CD4-positive, alpha-beta T cell (primary cell): ENCODE measurements around the gene TMEM167B. TPM values are rescaled to one million over a fixed set of nuclear protein-coding genes. Genes with fewer than 3 reads are reported as not detected.

Source experiments
- ATAC-seq: fragments of 200-7000 bp; cut with Tn5 transposase; one replicate; pipeline ENCODE4 v1.10.0; 2022; ENCODE audit warnings: mild to moderate bottlenecking; ENCODE audit not compliant: poor library complexity
- CTCF ChIA-PET: fragments of 350-600 bp; sonication (Branson Sonifier 250); formaldehyde crosslinking; loops from one replicate; lab custom pipeline; 2021; ENCODE audit warnings: antibody characterized with exemption, inconsistent platforms; lab: Charles Lee
- POLR2A ChIA-PET: fragments of 350-600 bp; sonication (Branson Sonifier 250); formaldehyde crosslinking; loops from one replicate; lab custom pipeline; 2021; ENCODE audit warnings: antibody characterized with exemption, inconsistent platforms; lab: Charles Lee
- DNase-seq, 14 experiments: peaks; one replicate each; pipeline ENCODE4 v3.0.0-alpha.2; 2013 to 2020; ENCODE audit warnings: mixed read lengths in 2 of 14
- H3K27ac ChIP-seq, 2 donors: one replicate each; pipeline versions ENCODE4 v1.5.1 to v1.7.0; 2013; ENCODE audit warnings: low read length in 2 of 2, low read depth in 1 of 2, mild to moderate bottlenecking in 1 of 2
- H3K27me3 ChIP-seq, 2 experiments: 1 replicate in 1 of 2; 2 replicates in 1 of 2; pipeline versions ENCODE4 v1.6.1 to v1.7.0; 2013; ENCODE audit warnings: low read length in 2 of 2, control low read depth in 1 of 2, mild to moderate bottlenecking in 1 of 2, moderate library complexity in 1 of 2; ENCODE audit not compliant: insufficient read depth in 2 of 2, control insufficient read depth in 1 of 2
- H3K36me3 ChIP-seq: one replicate; pipeline ENCODE4 v1.6.1; 2013; ENCODE audit warnings: low read length, control low read depth; ENCODE audit not compliant: insufficient read depth
- H3K4me1 ChIP-seq: one replicate; pipeline ENCODE4 v1.6.1; 2013; ENCODE audit warnings: low read length, control low read depth; ENCODE audit not compliant: insufficient read depth
- H3K4me3 ChIP-seq: one replicate; pipeline ENCODE4 v1.5.1; 2013; ENCODE audit warnings: mild to moderate bottlenecking, low read length, moderate library complexity
- H3K9me3 ChIP-seq, 2 experiments: 1 replicate in 1 of 2; 2 replicates in 1 of 2; pipeline versions ENCODE4 v1.6.1 to v1.7.0; 2013; ENCODE audit warnings: low read length in 2 of 2, mild to moderate bottlenecking in 2 of 2, control low read depth in 1 of 2, moderate library complexity in 1 of 2; ENCODE audit not compliant: control insufficient read depth in 1 of 2, insufficient read depth in 1 of 2
- H3K27ac Mint-ChIP-seq: one replicate; pipeline ENCODE4 v1.8.0; 2020; ENCODE audit warnings: mixed read lengths
- H3K27me3 Mint-ChIP-seq: one replicate; pipeline ENCODE4 v1.8.0; 2021; ENCODE audit warnings: mixed read lengths
- H3K36me3 Mint-ChIP-seq: one replicate; pipeline ENCODE4 v1.8.0; 2021; ENCODE audit warnings: low read depth, mixed read lengths
- H3K4me1 Mint-ChIP-seq: one replicate; pipeline ENCODE4 v1.8.0; 2021; ENCODE audit warnings: low read depth, mixed read lengths
- H3K4me3 Mint-ChIP-seq: one replicate; pipeline ENCODE4 v1.8.0; 2020; ENCODE audit warnings: mild to moderate bottlenecking, mixed read lengths
- H3K9me3 Mint-ChIP-seq: one replicate; pipeline ENCODE4 v1.8.0; 2020; ENCODE audit warnings: mixed read lengths
- intact Hi-C, 2 experiments: fragments of 100-400 bp; cut with DNase I in 1 of 2; cut with micrococcal nuclease in 1 of 2; formaldehyde crosslinking; loops; one replicate each; pipeline versions ENCODE4 v1.15.1 to v1.9.0; 2023 to 2025; cut with DNase I, micrococcal nuclease
- total RNA-seq, 174 experiments: library from RNA in 2 of 174; stranded (reverse) in 2 of 174; gene quantifications; one replicate each; pipeline ENCODE4 v1.2.3 and lab custom pipeline; 2021 to 2026
- TF ChIP-seq, protein P1 (sequence below): fragments of 200-600 bp; IDR thresholded peaks from one replicate; pipeline ENCODE4 v1.8.0; 2022; ENCODE audit warnings: antibody characterized with exemption, mild to moderate bottlenecking

The TMEM167B gene
- total RNA-seq, 2 experiments from 2014 or later, result 70.2 to 71.0 TPM

DNA sequence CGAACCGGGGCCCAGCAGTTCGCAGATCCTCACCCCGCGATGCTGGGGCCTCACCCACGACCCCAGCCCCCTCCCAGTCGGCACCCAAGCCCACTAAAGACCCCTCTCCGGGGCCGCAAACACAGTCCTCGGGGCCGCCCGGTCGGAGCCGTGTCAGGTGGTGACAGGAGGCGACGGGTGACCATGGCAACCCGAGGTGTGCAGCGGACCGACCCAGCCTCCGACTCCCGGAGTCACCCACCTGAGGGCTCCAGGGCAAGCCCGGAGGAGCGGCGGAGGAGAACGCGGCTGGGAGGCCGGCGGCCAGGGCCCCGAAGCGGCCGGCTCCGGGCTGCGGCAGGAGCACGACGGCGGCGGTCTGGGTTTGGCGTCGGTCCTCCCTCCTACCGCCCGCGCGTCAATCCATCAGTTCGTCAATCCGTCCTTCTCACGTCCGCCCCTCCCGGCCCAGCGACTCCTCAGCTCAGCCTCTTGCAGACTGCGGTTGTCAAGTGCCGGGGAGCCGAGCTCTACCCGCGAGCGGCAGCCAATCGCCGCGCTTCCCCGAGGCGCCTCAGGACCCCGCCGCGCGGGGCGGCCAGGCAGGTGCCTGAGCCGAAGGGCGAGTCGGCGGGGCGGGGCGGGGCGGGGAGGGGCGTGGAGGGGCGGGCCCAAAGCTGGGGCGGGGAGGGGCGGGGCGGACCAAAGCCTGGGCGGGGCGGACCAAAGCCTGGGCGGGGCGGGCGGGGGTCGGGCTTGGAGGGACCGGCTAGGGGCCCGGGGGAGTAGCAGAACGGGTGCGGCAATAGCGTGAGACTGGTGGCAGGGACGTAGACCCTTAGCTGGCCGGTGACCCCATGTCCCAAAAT, 48.7 kb upstream of the TMEM167B start, which contains the start of gene WDR47:
WDR47 (minus strand) TSS at position 482 of the 848 bp plus-strand sequence. CDS start 18,590 bp downstream, outside the sequence.
- TF ChIP-seq, protein P1, sequence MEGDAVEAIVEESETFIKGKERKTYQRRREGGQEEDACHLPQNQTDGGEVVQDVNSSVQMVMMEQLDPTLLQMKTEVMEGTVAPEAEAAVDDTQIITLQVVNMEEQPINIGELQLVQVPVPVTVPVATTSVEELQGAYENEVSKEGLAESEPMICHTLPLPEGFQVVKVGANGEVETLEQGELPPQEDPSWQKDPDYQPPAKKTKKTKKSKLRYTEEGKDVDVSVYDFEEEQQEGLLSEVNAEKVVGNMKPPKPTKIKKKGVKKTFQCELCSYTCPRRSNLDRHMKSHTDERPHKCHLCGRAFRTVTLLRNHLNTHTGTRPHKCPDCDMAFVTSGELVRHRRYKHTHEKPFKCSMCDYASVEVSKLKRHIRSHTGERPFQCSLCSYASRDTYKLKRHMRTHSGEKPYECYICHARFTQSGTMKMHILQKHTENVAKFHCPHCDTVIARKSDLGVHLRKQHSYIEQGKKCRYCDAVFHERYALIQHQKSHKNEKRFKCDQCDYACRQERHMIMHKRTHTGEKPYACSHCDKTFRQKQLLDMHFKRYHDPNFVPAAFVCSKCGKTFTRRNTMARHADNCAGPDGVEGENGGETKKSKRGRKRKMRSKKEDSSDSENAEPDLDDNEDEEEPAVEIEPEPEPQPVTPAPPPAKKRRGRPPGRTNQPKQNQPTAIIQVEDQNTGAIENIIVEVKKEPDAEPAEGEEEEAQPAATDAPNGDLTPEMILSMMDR, result no peak
- H3K9me3 Mint-ChIP-seq, result no peaks in the 10 kb centered on the region
- peak within 1 kb of the TSS; percentile 99 for H3K4me3 ChIP-seq
- peaks cover 22% of the 10 kb centered on the region for H3K4me1 Mint-ChIP-seq
- peak within 1 kb of the TSS; percentile 91 for H3K27ac Mint-ChIP-seq
- ATAC-seq, result peak; percentile 97
- peaks cover 14% of the 10 kb centered on the region for H3K4me1 ChIP-seq
- peaks cover 5% of the 10 kb centered on the region for H3K36me3 Mint-ChIP-seq
- no peaks in the 10 kb centered on the region for H3K27me3 ChIP-seq
- H3K27ac ChIP-seq, result peak within 1 kb of the TSS; percentile 69 to 79
- no peaks in the 10 kb centered on the region for H3K9me3 ChIP-seq
- no peaks in the 10 kb centered on the region for H3K27me3 Mint-ChIP-seq
- no peaks in the 10 kb centered on the region for H3K36me3 ChIP-seq
- intact Hi-C loops, result loop anchor here (2.0 to 5.0 kb wide), 10 partner anchors 35 to 385 kb away; partner anchors contain the start of genes CLCC1 (in 2 of the 2), TMEM167B (in 2 of the 2), ELAPOR1 (in 1 of the 2) and PSMA5 (in 1 of the 2)
- peak within 1 kb of the TSS; percentile 97 for H3K4me3 Mint-ChIP-seq
- peak; percentile 91 to 99 (median 95) for DNase-seq
- POLR2A ChIA-PET, result interaction anchor here (0.6 to 2.1 kb wide), 17 partner anchors 9 to 1297 kb away, joined by 3 to 68 read pairs (median 8); partner anchors contain the start of genes AHCYL1, CLCC1, GSTM1 and HENMT1
- CTCF ChIA-PET, result interaction anchor here (1.5 to 1.9 kb wide), 2 partner anchors 58 to 71 kb away, joined by 12 to 13 read pairs; a partner anchor contains a TSS

DNA sequence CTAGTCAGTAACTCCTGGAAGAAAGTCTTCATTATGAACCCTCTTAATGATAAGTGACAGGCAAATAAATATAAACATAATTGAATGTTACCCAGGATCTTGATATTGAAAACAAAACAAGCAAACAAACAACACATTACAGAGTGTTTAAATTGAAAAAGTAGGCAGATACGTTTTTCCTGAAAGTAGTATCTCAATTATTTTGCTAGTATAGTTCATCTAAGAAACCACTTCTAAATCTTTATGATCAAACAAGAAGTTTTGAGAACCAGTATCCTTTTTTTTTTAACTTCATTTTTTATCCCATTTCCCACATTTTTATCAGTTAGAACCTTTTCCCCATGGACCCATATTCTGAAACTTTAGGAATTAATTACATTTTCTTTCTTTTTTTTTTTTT, 45.0 kb upstream of the TMEM167B start:
- H3K4me3 Mint-ChIP-seq, result no peak overlapping the region
- POLR2A ChIA-PET, result interaction anchor here (1.9 kb wide), 1 partner anchor 30 kb away, joined by 5 read pairs; the partner anchor contains the start of gene TAF13

DNA sequence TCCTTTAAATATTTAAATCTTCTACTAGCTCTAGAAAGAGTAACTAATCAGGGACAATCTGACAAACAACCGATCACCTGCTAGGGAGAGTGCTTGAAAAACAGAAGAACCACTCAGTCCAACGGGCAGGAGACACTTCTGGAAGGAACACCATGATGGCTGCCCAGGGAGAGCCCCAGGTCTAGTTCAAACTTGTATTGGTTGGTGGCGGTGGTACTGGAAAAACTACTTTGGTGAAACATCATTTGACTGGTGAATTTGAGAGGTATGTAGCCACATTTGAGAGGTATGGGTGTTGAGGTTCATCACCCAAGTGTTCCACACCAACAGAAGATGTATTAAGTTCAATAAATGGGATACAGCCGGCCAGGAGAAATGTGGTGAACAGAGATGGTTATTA, 43.9 kb upstream of the TMEM167B start:
- peaks cover 4% of the 10 kb centered on the region for H3K36me3 Mint-ChIP-seq
- no peak for ATAC-seq
- Histone ChIP-seq H3K4me1 (peaks cover 6% of the 10 kb centered on the region), H3K4me3 (no peak overlapping the region), H3K36me3 (no peaks in the 10 kb centered on the region), H3K9me3 (no peaks in the 10 kb centered on the region), H3K27me3 (no peaks in the 10 kb centered on the region), H3K27ac (no peak overlapping the region)
- peaks cover 9% of the 10 kb centered on the region for H3K4me1 Mint-ChIP-seq
- peaks cover 4% of the 10 kb centered on the region for H3K27me3 Mint-ChIP-seq
- no peak overlapping the region for H3K27ac Mint-ChIP-seq
- POLR2A ChIA-PET, result no interaction called here
- CTCF ChIA-PET, result no interaction called here
- intact Hi-C loops, result no loop called here
- TF ChIP-seq, protein P1, result no peak
- DNase-seq, result no peak
- H3K9me3 Mint-ChIP-seq, result no peaks in the 10 kb centered on the region
- H3K4me3 Mint-ChIP-seq, result no peak overlapping the region

More for the DNA sequence above, 45.0 kb upstream of the TMEM167B start:
- Mint-ChIP-seq H3K27ac (no peak overlapping the region), H3K4me1 (peaks cover 16% of the 10 kb centered on the region), H3K27me3 (peaks cover 4% of the 10 kb centered on the region), H3K36me3 (peaks cover 5% of the 10 kb centered on the region), H3K9me3 (no peaks in the 10 kb centered on the region)
- peaks cover 14% of the 10 kb centered on the region for H3K4me1 ChIP-seq
- H3K36me3 ChIP-seq, result no peaks in the 10 kb centered on the region
- H3K27me3 ChIP-seq, result no peaks in the 10 kb centered on the region
- H3K9me3 ChIP-seq, result no peaks in the 10 kb centered on the region
- ATAC-seq (no peak), DNase-seq (no peak)
- CTCF ChIA-PET, result interaction anchor here (0.6 kb wide), 1 partner anchor 120 kb away, joined by 3 read pairs; no protein-coding TSS in a partner anchor
- intact Hi-C loops, result no loop called here
- TF ChIP-seq, protein P1, result no peak
- no peak overlapping the region for H3K4me3 ChIP-seq
- H3K27ac ChIP-seq, result no peak overlapping the region
